Stimulated activated CD8-positive, alpha-beta memory T cell treated with anti-CD3 and anti-CD28 coated beads, Interleukin-7, amount 100 ng/mL, for 4 hours (primary cell): Measurements from ENCODE around the gene JKAMP.
A peak's percentile ranks its signal among the peaks of the same experiment; 100 is the strongest.

ENCODE experiments used
- DNase-seq, 2 donors: peaks; one replicate each; pipeline ENCODE4 v3.0.0-alpha.2; 2020; ENCODE audit warnings: low read depth in 2 of 2

JKAMP gene

GRCh38 chr14:59481407-59481806, 2.9 kb upstream of the JKAMP start:
- DNase-seq, result no peak

DNA sequence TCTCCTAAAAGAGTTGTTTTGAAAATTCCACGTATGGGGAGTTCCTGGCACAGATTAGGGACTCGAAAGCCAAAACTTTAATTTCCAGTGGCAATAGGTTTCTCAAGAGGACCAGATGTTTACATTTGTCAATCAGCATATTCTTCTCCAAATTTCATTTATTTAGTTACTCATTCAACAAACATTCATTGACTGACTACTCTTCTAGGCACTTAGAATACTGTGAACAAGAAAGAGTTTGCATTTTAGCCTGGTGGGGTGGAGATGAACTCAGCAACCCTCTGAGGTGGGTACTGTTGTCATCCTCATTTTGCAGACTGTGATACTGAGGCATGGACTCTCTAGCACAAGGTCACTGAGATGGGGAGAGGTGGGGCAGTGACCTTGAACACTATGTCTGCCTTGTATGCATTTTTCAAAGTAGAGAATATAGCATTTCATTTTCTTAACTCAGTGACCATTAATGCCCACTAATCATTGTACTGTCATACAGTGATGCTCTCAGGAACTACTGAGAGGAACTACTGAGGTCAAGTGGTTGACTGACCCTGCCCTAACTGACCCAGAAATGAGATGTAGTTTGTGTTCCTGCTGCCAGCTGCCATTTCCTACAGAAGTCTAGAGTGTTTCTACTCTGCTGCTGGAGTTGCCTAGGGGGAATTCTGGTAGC, 2.3 kb upstream of the JKAMP start:
- DNase-seq, result no peak

DNA sequence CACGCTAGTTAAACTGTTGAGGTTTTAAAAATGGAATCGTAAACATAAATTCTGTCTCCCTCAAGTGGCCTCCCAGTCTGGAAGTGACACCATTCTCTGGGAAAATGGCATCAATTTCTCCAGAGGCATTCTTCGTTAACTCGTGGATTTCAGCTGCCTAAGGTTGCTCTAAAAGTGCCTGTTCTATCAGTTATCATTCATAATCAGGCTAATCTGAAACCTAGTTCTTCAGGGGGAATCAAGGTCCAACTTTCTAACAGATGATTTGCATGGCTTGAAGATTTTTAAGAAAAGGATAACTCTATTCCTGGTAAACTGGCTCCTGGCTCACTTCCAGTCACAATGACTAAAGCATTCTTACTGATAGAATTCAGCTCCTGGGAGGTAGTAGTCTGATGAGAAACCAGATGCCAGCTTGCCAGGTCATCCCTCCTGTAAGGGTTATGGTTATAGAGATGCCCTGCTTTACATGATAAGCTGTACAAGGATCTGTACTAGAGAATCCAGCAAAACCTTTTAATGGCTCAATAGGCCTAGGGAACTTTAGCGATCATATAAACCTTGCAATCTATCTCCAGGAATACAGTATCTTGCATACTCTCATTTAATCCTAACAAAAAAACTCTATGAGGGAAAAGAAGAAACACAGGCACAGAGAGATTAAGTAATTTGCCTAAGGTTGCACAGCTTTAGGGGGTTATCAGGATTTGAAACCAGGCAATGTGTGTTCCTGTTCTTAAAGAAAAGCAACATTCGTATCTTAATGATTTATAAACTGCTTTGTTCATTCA, 1.6 kb upstream of the JKAMP start:
- no peak for DNase-seq

DNA sequence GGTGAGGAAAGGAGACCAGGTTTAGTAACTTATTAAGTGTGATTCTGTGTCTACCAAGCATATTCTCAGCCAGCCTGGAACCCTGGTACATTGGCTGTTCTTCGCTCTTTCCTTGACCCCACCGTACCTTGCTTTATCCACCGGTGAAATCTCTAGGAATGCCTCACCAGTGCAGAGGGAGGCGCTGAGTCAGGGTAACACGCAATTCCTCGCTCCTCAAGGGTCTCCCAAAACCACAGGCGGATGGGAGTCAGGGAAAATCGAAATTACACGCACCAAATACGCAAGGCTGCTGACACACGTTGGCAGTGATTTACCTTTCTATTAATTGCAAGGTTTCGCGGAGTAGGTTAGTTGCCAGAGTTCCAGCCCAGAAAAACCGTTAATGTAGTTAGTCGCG, 954 bp upstream of the JKAMP start:
- no peak for DNase-seq

- no peak for DNase-seq
Measured at GRCh38 chr14:59484639-59485175, 390 bp downstream of the JKAMP start.

DNA sequence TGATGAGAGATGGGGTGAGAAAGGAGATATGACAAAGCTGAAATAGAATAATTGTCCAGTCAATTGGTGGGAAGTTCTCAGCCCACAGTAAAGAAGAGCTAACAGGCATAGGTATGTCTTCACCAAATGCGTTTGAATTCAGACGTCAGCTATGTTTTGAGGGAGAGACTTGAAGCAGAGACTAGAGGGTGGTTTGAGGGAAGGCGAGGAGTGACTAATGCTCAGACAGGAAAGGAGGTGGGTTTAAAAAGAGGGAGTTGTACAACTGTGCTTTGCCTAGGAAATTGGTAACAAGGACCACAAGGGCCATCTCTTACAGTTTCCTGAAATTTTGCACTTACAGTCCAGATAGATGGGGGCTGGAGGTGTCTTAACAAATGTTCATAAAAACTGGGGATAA, 6.4 kb downstream of the JKAMP start:
- no peak for DNase-seq

DNA sequence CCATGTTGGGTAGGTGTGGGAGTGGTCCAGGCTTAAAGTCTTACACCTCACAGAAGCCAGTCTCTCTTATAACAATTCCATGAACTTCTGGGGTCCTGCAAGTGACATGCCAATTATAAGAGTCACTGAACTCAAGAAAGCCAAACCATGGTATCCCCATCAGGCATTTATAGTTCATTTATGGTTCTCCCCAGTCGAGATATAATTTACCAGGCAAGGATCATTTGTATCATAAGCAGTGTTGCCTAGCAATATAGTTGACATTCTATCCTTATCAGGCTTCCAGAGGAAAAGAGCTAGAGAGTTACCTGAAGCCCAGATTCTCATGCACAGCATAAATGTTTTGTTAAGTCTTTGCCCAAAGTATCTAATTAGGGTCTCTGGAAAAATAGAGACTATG, 8.1 kb downstream of the JKAMP start:
- DNase-seq, result no peak

DNA sequence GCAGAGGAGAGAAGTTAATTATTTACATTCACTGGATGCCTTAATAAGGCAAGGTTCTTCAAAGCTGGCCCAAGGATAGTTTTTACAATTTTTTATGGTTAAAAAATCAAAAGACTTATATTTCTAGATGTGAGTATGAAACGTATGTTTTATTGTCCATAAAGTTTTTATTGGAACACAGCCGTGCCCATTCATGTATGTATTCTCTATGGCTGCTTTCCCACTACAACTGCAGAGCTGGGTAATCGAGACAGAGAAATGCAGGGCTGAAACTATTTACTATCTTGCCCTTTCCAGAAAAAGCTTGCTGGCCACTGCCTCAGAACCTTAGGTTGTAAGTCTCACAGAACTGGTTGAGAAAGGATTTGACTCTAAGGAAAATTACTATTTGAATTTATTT, 16.4 kb downstream of the JKAMP start:
- no peak for DNase-seq

GRCh38 chr14:59503256-59503655, 18.9 kb downstream of the JKAMP start:
- no peak for DNase-seq

GRCh38 chr14:59507063-59507751, 22.9 kb downstream of the JKAMP start:
- peak in 1 of 2 donors; percentile 7 for DNase-seq

DNA sequence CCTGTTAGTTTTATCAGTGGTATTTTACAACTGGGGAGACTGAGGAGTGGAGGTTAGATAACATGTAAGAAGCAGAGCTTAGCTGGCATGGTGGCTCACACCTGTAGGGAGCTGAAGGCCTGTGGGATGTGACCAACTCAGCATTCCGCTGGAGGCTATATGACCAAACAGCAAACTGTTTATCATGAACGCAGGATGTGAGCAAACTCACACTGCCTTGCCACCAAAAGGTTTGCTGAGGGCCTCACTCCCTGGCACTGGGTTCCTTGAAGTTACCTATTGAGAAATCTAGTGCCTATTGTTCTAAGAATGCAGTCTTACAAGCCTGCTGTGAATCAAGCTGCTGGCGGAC, 23.4 kb downstream of the JKAMP start:
- no peak for DNase-seq

- no peak for DNase-seq
Measured at GRCh38 chr14:59509101-59509500, 24.8 kb downstream of the JKAMP start.

DNA sequence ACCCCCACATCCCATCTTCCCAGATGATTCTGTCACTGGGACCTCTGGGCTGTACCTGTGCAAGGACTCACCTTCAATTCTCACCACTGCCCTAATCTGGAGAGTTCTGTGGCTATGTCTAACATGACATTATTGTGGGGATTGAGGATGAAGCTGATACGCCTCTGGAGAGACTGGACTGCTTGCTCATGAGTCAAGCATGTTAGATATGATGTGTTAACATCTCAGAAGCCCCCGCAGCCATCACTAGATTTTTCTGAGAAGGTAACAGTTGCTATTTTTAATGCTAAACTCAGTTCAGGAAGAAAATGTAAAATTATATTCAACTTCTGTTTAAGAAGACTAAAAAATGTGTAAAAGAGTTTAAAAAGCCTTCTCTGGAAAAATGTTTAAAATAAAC, 25.7 kb downstream of the JKAMP start:
- DNase-seq, result no peak

DNA sequence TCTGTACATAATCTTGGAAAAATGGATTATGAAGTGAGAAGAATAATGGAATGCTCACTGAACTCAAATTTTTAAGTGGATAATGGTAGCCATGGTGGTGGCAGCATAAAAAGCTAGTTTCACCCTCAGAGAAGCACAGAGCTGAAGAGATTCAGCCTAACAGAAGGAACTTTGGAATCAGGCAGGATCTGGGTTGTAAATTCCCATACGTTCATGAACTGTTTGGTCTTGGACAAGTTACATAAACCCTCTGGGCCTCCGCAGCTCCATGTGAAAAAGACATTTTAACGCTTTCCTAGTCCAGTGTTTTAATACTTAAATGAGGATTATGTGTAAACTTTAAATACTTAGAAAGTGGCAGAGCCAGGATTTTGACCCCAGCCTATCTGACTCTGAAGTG, 26.6 kb downstream of the JKAMP start:
- no peak for DNase-seq

DNA sequence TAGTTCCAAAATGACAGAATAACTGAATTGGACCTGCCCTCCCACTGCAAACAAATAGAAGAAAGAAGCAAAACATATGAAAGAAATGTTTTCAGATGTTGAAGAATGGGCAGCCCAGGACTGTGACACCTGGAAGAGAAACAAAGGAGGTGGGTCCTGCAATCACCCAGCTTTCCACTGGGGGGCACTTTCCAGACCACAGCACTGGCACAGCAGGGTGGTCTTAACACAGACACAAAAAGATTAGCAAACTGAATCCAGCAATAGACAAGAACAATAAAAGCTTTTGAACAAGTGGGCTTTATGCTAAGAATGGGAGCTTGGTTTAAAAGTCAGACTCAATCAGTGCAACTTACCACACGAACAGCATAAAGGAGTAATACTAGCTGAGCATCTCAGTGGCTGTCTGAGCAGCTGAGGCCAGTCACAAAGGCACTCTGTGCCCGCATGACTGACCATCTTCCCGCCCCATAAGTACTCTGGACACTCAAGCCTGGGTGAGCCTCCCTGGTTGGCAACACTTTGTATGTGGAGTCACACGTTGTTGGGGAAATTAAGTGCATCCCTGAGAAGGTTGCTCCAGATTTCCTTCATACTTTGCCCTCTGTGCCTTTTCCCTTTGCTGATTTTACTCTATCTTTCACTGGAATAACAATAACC, 27.7 kb downstream of the JKAMP start:
- DNase-seq, result no peak

DNA sequence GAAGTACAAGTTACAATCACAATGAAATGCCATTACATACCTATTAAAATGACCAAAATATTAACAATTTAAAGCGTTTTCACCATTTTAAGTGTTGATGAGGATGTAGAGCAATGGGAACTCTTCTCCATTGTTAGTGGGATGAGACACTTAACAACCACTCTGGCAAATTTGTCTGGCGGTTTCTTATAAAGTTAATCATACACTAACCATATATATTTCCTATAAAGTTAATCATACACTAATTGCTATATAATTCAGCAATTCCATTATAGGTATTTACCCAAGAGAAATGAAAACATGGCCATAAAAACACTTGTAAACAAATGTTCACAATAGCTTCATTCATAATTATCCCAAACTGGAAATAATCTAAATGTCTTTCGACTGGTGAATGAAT, 35.9 kb downstream of the JKAMP start:
- no peak for DNase-seq

- no peak for DNase-seq
Measured at GRCh38 chr14:59529189-59529588, 44.9 kb downstream of the JKAMP start.

- no peak for DNase-seq
Measured at GRCh38 chr14:59530349-59530748, 46.0 kb downstream of the JKAMP start.

DNA sequence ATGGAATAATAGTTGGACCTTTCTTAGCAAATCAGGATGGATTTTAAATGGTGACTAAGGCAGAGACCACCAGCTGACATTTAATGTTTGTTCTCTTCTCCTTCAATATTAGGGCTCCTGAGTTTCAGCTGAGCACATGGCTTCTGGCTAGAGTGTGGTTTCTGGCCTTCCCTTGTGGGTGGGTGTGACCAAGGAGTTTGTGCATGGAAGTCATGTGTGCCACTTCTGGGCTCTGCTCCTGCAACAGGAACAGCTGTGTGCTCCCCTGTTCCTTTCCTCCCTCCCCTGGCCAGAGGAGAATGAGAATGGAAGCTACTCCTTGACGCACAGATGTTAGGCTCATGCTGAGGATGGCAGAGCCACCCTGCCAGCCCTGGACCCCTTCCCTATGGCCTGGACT, 48.1 kb downstream of the JKAMP start:
- no peak for DNase-seq

DNA sequence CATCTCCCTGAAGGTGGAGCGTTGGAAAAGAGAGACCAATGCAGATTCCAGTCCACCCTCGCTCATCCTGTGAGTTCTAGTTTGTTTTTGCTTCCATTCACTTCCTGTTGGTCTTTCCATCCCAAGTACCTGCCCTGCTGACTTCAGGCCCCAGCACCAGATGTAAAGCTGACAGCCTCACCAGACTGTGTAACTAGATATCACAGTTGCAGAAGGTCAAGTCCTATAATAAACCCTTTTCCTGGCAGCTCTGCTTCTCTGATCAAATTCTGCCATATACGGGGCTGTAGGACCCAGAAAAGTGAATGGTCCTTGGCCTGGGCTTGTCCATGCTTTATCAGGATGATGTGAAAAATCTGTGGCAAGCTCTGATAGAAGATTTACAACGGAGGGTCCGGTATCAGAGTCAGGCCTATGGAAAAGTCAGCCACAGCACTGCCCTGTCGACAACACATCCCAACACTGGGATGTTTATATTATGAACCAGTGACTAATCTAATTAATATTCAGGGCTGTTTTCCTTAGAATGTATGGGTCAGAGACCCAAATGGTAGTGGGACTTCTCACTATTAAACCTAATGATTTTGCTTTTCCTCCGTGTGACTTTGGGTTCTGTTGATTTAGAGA, 50.2 kb downstream of the JKAMP start:
- DNase-seq, result no peak

DNA sequence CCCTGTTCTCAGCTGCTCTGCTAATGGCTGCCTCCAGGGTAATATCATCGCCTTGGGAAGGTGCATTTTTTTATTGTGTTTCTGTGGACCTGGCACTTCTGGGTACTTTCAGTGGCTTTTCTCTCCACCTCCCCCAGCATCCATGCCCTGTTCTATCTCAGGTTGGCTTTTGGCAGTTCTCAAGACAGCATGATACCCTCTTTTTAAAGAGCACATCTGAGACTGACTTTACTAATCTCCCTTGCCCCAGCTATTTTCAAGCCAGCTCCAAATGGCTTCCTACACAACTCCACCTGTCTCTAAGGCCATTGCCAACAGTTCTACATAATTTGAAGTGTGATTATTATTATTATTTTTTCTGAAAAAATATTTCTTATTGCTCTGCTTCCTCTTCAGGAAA, 53.2 kb downstream of the JKAMP start:
- DNase-seq, result no peak

DNA sequence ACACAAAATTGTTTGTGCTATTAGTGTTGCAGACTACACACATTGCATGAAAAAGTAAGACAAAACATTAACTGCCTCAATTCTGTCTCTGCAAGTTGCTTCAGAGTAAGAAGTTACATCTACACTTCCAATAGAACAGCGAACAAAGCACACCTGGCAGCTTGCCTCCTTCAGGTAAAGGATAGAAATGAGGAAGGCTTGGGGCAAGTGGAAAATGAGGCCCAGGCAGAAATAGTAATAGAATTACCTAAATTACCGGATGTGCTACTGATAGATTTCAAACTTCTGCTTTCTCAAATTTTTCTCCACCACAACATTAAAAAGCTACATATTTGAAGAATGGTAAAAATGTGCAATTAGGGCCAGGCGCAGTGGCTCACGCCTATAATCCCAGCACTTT, 54.6 kb downstream of the JKAMP start:
- DNase-seq, result no peak
